ENCODE data around the gene UBN1.
"Not testable (repeated sequence)": the region's sequence is repeated elsewhere in the genome, so short reads cannot be mapped to it uniquely, and the experiment has no call there.

Gene UBN1

DNA sequence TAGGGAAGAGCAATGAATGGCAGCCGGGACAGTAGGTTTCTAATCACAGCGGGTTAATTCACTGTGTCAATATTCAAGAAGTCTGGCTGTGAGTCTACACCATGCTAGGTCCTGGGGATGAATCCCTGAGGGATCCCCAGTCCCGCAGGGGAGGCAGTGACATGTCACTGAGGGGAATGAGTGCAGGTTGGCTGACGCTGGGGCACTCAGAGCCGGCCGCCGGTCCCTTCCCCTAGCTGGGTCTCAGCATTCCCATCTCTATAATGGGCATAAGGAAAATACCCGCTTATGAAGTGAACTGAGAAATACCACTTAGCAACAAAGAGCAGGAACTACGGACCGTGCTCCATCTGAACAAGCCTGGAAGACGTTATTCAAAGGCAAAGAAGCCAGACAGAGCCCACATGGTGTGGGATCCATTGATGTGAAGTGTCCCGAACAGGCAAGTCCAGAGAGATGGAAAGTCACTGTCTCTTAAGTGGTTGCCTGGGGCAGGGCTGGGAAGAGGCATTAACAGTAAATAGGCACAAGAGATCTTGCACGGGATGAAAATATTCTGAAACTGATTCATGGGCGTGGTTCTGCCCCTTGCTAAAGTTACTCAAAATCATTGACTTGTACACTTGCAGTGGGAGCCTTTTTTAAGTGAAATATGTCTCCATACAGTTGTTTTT is 57.8 kb downstream of the UBN1 start:
- no peak for DNase-seq (ENCODE audit: low read depth)

GRCh38 chr16:4908854-4909401 is 61.6 kb downstream of the UBN1 start:
- DNase-seq (ENCODE audit: low read depth), result no peak

DNA sequence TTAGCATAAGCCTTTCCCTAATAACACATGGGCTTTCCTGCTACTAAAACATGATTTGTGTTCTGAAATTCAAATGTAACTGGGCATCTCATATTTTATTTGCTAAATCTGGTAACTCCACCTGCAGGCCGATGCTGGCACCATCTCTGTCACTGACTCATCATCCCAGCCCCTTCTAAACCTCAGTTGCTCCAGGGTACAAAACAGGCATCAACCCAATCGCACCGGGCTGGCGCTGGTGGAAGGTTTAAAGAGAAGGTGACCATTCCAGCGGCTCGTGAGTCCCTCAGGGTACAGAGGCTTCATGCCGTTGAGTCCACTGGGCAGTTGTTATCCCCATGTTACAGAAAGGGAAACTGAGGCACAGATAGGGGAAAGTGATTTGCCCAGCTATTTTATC is 62.5 kb downstream of the UBN1 start:
- DNase-seq (ENCODE audit: low read depth), result no peak

- no peak for DNase-seq (ENCODE audit: low read depth)
Observed at GRCh38 chr16:4910828-4911227, 63.5 kb downstream of the UBN1 start.

GRCh38 chr16:4911970-4912386 is 64.7 kb downstream of the UBN1 start:
- no peak for DNase-seq (ENCODE audit: low read depth)

DNA sequence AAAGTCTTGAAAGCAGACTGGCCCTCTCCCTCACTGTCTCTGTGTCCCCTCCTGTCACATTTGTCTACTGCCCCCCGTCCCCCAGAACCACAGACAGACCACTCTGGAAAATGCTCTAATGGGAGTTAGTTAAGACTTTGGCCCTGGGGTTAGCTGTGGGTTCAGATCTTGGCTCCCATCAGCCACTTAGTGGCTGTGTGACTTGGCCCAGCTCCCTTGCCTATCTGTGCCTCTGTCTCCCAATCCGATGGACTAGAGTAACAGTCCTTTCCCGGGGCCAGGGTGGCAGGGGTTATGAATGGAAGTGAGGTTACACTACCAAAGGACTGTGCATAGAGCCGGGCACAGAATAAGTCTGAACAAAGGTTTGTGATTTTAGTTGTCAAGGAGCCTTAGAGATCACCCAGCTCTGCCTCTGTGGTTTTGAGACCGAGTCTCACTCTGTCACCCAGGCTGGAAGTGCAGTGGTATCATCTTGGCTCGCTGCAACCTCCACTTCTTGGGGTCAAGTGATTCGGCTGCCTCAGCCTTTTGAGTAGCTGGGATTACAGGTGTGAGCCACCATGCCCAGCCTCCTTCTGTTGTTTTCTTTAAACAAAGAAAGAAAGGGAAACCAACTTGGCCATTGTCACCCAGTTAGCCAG is 66.0 kb downstream of the UBN1 start:
- no peak for DNase-seq (ENCODE audit: low read depth)

GRCh38 chr16:4913774-4914525 is 66.7 kb downstream of the UBN1 start:
- no peak for DNase-seq (ENCODE audit: low read depth)

DNA sequence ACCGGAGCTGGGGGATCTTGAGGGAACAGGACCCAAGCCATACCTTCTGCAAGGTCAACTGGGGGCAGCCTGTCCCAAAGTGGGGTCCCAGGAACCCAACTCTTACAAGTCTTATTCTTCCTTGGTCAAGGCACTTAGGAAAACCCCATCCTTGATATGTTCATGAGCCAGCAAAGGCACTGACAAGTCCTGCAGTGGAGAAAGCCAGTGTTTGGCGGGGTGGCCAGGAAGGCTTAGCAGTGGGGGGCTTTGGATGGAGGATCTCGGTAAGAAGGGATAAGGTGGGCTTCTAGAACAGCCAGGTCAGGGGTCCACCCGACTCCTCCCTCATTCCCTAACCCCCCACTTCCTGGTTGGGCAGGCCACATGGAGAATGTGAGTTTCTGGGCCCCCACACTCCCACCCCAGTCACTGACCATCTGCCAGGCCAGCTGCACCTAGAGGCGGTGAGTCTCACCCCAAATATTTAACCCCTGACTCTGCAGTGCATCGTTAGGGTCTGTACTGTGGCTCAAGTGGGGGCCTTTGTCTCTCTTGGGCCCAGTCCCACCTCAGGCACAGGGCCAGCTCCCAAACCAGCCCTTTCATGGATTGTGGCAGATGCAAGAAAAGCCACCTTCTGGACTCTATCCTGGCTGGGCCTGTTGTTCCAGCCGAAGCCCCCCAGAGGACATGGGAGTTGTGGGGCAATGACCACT is 67.4 kb downstream of the UBN1 start:
- DNase-seq (ENCODE audit: low read depth), result no peak

DNA sequence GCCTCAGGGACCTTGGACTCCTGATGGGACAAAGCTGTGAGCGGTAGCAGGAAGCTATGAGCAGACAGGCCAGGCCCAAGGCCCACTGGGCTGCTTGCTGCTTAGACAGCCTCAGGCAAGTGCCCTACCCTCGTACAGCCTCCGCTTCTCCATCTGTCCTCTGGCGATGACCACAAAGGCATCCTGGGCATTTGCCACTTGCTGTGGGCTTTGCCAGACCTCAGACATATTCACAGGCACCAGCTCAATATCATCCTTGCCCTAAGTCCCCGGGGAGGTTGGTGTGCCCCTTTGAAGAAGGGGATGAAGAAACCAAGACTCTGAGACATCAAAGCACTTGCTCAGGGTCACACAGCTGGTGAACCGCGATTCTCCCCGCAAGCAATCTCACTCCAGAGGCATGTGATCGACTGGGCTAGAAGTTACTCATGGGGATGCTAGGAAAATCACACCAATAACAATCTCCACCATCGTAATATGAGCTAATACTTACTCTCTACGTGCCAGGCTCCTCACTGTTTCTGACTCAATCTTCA is 68.0 kb downstream of the UBN1 start:
- no peak for DNase-seq (ENCODE audit: low read depth)

DNA sequence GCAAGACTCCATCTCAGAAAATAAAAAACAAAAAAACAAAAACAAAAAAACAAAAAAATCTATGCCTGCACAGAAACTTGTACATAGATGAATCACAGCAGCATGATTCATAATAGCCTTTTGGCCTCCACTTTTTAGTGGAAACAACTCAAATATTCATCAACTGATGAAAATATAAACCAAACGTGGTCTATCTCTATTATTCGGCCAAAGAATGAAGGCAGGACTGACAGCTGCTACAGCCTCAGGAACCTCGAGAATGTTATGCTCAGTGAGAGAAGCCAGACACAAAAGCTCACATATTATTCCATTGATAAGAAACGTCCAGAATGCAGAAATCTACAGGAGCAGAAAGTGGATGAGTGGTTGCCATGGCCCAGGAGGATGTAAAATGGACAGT is 69.8 kb downstream of the UBN1 start:
- DNase-seq (ENCODE audit: low read depth), result no peak

- DNase-seq (ENCODE audit: low read depth), result no peak
Observed at GRCh38 chr16:4918781-4919251, 71.5 kb downstream of the UBN1 start.

DNA sequence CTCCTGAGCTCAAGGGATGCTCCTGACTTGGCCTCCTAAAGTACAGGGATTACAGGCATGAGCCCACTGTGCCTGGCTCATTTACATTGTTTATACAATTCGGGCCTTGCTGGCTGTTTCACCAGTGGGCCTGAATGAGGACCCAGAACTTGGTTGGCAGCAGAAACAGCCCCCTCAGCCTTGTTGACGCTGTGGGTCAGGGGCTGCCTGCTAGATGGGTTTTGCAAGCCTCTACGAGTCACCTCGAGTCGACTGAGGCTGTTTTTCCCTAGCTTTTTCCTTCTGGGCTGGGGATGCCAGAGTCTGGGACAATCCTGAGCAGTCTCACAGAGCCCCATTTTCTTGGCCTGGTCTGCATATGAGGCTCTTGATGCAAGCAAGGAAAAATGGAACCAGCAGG is 73.5 kb downstream of the UBN1 start:
- DNase-seq (ENCODE audit: low read depth), result no peak

GRCh38 chr16:4922721-4923342 is 75.6 kb downstream of the UBN1 start:
- DNase-seq (ENCODE audit: low read depth), result no peak

DNA sequence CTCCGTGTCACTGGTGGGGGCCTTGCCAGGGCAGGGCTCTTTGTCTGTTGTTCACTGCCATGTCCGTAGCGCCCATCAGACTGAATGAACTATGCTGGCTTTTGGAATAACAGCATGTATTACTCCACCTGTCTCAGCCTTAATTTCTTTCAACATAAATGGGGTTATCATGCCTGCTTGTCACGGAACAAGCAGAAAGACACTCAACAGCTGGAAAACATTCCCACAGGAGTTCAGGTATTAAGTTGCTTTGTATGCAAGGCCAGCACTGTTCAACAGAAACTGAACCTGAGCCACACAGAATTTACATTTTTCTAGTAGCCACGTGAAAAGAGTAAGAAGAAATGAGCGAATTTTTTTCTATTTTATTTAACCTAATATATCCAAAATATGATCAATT is 76.6 kb downstream of the UBN1 start:
- no peak for DNase-seq (ENCODE audit: low read depth)

DNA sequence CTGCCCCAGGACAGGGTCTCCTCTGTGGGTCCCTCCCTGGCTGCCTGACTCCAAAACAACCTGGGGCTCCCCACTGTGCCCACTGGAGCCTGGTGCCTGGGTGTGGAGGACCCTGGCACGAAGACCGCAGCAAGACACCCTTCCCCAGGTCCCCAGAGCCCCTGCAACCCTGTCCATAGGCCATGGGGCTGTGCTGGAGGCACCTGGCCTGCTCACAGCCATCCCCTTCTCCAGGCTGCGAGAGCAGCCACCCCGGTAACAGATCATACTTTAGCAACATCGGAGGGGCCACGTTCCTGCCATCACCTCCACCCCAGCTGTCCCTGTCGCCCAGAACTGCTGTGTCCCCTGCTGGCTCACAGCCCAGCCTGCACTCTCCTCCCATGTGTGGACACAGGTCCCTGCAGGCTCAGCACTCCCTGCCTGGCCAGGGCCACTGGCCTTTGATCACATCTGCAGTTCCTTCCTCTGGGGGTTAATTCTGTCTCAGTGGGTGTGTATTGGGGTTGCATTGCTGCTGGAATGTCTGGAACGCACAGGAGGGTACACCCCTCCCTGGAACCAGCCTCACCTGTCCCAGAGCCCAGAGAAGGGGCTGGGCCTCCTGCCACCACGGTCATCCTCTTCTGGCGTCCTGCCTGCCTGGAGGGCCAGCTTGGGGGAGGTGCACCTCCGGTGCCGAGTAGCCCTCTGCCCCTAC is 77.5 kb downstream of the UBN1 start:
- DNase-seq (ENCODE audit: low read depth), result no peak

- no peak for DNase-seq (ENCODE audit: low read depth)
Observed at GRCh38 chr16:4925293-4925607, 78.0 kb downstream of the UBN1 start.

DNA sequence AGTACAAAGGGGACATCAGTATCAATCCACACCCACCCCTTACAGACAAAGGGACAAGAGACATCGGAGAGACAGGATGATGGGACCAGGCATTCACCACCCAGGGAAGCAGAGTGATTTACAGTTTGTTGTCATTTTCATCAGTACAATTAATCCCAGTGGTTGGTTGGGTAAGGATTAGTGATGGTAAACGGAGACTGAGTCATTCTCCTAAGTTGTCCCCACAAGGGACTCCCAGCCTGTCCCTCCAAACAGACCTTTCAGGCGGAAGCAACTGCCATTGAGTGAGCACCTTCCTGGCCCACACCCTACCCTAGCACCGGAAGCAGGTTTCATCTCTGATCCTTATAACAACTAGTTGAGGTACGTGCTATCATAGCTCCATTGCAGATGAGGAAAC is 78.5 kb downstream of the UBN1 start:
- no peak for DNase-seq (ENCODE audit: low read depth)

DNA sequence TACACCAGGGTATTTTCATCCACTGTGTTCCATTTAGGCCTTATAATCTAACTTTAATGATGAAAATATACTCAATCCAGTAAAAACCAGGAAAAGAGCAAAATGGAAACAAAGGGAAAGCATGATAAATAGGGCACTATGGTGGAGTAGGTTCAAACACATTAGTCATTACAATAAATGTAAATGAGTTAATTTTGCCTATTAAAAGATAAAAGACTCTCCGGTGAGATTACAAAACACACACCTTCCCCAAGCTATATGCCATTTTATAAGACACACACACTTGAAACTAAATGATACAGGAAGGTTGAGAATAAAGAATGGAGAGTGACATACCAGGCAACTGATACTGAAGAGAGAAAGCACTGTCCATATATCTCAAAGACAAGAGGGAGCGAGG is 79.6 kb downstream of the UBN1 start:
- no peak for DNase-seq (ENCODE audit: low read depth)

- DNase-seq (ENCODE audit: low read depth), result no peak
Observed at GRCh38 chr16:4927661-4928060, 80.4 kb downstream of the UBN1 start.

GRCh38 chr16:4928227-4928626 is 80.9 kb downstream of the UBN1 start:
- no peak for DNase-seq (ENCODE audit: low read depth)

DNA sequence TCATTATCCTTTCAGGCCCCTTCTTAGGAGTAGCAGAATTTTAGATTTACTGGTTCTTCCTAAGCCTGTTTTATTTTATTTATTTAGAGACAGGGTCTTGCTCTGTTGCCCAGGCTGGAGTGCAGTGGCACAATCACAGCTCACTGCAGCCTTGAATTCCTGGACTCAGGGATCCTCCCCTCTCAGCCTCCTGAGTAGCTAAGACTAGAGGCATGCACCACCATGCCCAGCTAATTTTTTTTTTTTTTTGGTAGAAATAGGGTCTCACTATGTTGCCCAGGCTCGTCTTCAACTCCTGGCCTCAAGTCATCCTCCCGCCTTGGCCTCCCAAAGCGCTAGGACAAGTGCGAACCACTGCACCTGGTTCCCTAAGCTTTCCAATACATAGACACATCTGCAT is 82.3 kb downstream of the UBN1 start:
- DNase-seq (ENCODE audit: low read depth), result not testable (repeated sequence)
